A549 (cell line): ENCODE measurements around the gene ERAP2. TPM values are rescaled to one million over a fixed set of nuclear protein-coding genes. Genes with fewer than 3 reads are reported as not detected.

Experiments
- ATAC-seq, 2 experiments: fragments of 200-7000 bp in 1 of 2; fragments of >200 bp in 1 of 2; cut with Nextera tagmentation in 1 of 2; cut with Tn5 transposase in 1 of 2; 3 replicates each; pipeline versions ENCODE4 v1.8.0 to v1.9.1; 2018 to 2020; ENCODE audit warnings: mild to moderate bottlenecking in 1 of 2, moderate library complexity in 1 of 2
- CTCF ChIA-PET: fragments of 300-600 bp; sonication (Branson Sonifier 250); formaldehyde crosslinking; extraction: SDS; loops from one replicate; lab custom pipeline; 2021; ENCODE audit warnings: antibody characterized with exemption, inconsistent platforms; lab: Yijun Ruan, JAX
- POLR2A ChIA-PET: fragments of 350-600 bp; formaldehyde crosslinking; extraction: SDS; loops from one replicate; lab custom pipeline; 2021; ENCODE audit warnings: antibody characterized with exemption, inconsistent platforms; lab: Yijun Ruan, JAX
- DNase-seq, 2 experiments: peaks; one replicate each; pipeline versions ENCODE4 v3.0.0 to v3.0.0-alpha.2; 2011 to 2016; ENCODE audit warnings: low read depth in 1 of 2, low spot score in 1 of 2
- FAIRE-seq: peaks from 2 replicates; lab custom pipeline; 2011; peaks lifted over from hg19 to GRCh38; lab: Jason Lieb, UNC
- H3K27ac ChIP-seq, 2 experiments: fragments of >200 bp; sonication (Bioruptor Twin); formaldehyde crosslinking; 3 replicates each; pipeline ENCODE4 v1.5.1; 2016 to 2017
- H3K4me1 ChIP-seq: fragments of >200 bp; sonication (Bioruptor Twin); formaldehyde crosslinking; 3 replicates; pipeline ENCODE4 v1.6.1; 2016
- H3K4me2 ChIP-seq: fragments of >200 bp; sonication (Bioruptor Twin); formaldehyde crosslinking; 3 replicates; pipeline ENCODE4 v1.6.1; 2016
- H3K4me3 ChIP-seq: fragments of >200 bp; sonication (Bioruptor Twin); formaldehyde crosslinking; 3 replicates; pipeline ENCODE4 v1.5.1; 2016
- H3K9me3 ChIP-seq: fragments of >200 bp; sonication (Bioruptor Twin); formaldehyde crosslinking; 3 replicates; pipeline ENCODE4 v1.6.1; 2016
- ATOH8 ChIP-seq: fragments of 250-450 bp; sonication (Bioruptor Pico); IDR thresholded peaks from 2 replicates; pipeline ENCODE4 v1.5.0; 2020; ENCODE audit warnings: low read depth, mild to moderate bottlenecking, moderate library complexity
- BCL3 ChIP-seq: fragments of >200 bp; sonication (Bioruptor Twin); formaldehyde crosslinking; IDR thresholded peaks from 3 replicates; pipeline ENCODE4 v1.6.1; 2016
- BHLHE40 ChIP-seq: IDR thresholded peaks from 2 replicates; pipeline ENCODE4 v1.6.1; 2012; ENCODE audit warnings: low read depth, low read length, inconsistent platforms
- CBX2 ChIP-seq: fragments of 200-600 bp; sonication (generic); IDR thresholded peaks from 2 replicates; pipeline ENCODE4 v1.6.1; 2016; ENCODE audit warnings: low read depth, mild to moderate bottlenecking, borderline replicate concordance
- E2F6 ChIP-seq: IDR thresholded peaks from 2 replicates; pipeline ENCODE4 v1.6.1; 2012; ENCODE audit warnings: low read depth, borderline replicate concordance
- EHF ChIP-seq: fragments of 250-450 bp; sonication (Bioruptor Pico); IDR thresholded peaks from 2 replicates; pipeline ENCODE4 v1.5.0; 2020; ENCODE audit warnings: mild to moderate bottlenecking
- EHMT2 ChIP-seq: fragments of 200-600 bp; sonication (generic); IDR thresholded peaks from 2 replicates; pipeline ENCODE4 v1.6.1; 2016; ENCODE audit warnings: antibody characterized with exemption, low read depth, mild to moderate bottlenecking, moderate library complexity
- EP300 ChIP-seq, 2 experiments: fragments of >200 bp; sonication (Bioruptor Twin); formaldehyde crosslinking; IDR thresholded peaks; 2 replicates in 1 of 2; 3 replicates in 1 of 2; pipeline ENCODE4 v1.6.1; 2016 to 2017
- FOSL2 ChIP-seq, 2 experiments: fragments of 450-650 bp in 1 of 2; fragments of >200 bp in 1 of 2; sonication (Bioruptor Twin) in 1 of 2; formaldehyde crosslinking; IDR thresholded peaks; 2 replicates each; pipeline versions ENCODE4 v1.5.0 to v1.6.1; 2016 to 2020; ENCODE audit warnings: mild to moderate bottlenecking in 1 of 2, moderate library complexity in 1 of 2
- FOXS1 ChIP-seq: fragments of 250-450 bp; sonication (Bioruptor Pico); IDR thresholded peaks from 2 replicates; pipeline ENCODE4 v1.5.0; 2020; ENCODE audit warnings: mild to moderate bottlenecking, moderate library complexity
- HES2 ChIP-seq: fragments of >200 bp; sonication (Bioruptor Twin); formaldehyde crosslinking; IDR thresholded peaks from 2 replicates; pipeline ENCODE4 v1.6.1; 2016
- HEYL ChIP-seq: fragments of 250-450 bp; sonication (Bioruptor Pico); IDR thresholded peaks from 2 replicates; pipeline ENCODE4 v1.8.0; 2021; ENCODE audit warnings: mild to moderate bottlenecking, moderate library complexity
- JUNB ChIP-seq: fragments of >200 bp; sonication (Bioruptor Twin); formaldehyde crosslinking; IDR thresholded peaks from 2 replicates; pipeline ENCODE4 v1.6.1; 2016
- MAZ ChIP-seq: fragments of 150-350 bp; IDR thresholded peaks from 2 replicates; pipeline ENCODE4 v1.6.1; 2014; ENCODE audit warnings: antibody characterized with exemption, low read depth, low read length, borderline replicate concordance
- NFE2L2 ChIP-seq: fragments of 150-350 bp; conservative IDR thresholded peaks from 2 replicates; pipeline ENCODE4 v1.6.1; 2014; ENCODE audit warnings: low read length
- POLR2AphosphoS2 ChIP-seq: conservative IDR thresholded peaks from 2 replicates; pipeline ENCODE4 v1.6.1; 2012; ENCODE audit warnings: low read length, improper control_type of control experiment, inconsistent platforms
- RAD21 ChIP-seq, 2 experiments: fragments of >200 bp in 1 of 2; sonication (Bioruptor Twin) in 1 of 2; formaldehyde crosslinking in 1 of 2; IDR thresholded peaks in 1 of 2; conservative IDR thresholded peaks in 1 of 2; 2 replicates in 1 of 2; 3 replicates in 1 of 2; pipeline ENCODE4 v1.6.1; 2012 to 2018; ENCODE audit warnings: inconsistent platforms in 1 of 2
- RCOR1 ChIP-seq: fragments of 150-350 bp; IDR thresholded peaks from 2 replicates; pipeline ENCODE4 v1.6.1; 2014; ENCODE audit warnings: antibody characterized with exemption, low read length, low read depth
- REST ChIP-seq: fragments of 200-600 bp; sonication (generic); IDR thresholded peaks from 2 replicates; pipeline ENCODE4 v1.6.1; 2016; ENCODE audit warnings: antibody characterized with exemption, mild to moderate bottlenecking, moderate library complexity
- USF2 ChIP-seq: fragments of 450-650 bp; IDR thresholded peaks from 2 replicates; pipeline ENCODE4 v1.6.1; 2014; ENCODE audit warnings: antibody characterized with exemption
- ZC3H11A ChIP-seq: fragments of 450-650 bp; IDR thresholded peaks from 2 replicates; pipeline ENCODE4 v1.6.1; 2014; ENCODE audit warnings: antibody characterized with exemption, mild to moderate bottlenecking
- WGBS: methylation state at CpG from one replicate; pipeline ENCODE4 v1.1.6; 2017; ENCODE audit errors: missing lambda C conversion rate; 5-methylcytosine and 5-hydroxymethylcytosine counted together
- polyA plus RNA-seq, 4 experiments: library from polyadenylated mRNA; depleted of rRNA in 3 of 4; stranded (reverse); fragments of >200 nt; fragmentation: RNase III in 1 of 4; extraction: RNeasy Plus Mini Kit Qiagen cat#74134 plus additional on column Dnase treatment in 1 of 4; gene quantifications; 2 replicates in 3 of 4; 3 replicates in 1 of 4; pipeline ENCODE4 v1.2.3, GENCODE V29; 2011 to 2017

Gene ERAP2
- polyA plus RNA-seq, 2 of the 4 experiments (the other 2 are of a cell fraction) = 1.0 to 2.2 TPM

GRCh38 chr5:96844481-96844990 lies 31.8 kb upstream of the ERAP2 start (continued):
- TF ChIP-seq REST (no peak), JUNB (no peak)

GRCh38 chr5:96851312-96852062 lies 24.8 kb upstream of the ERAP2 start:
- Histone ChIP-seq H3K4me2 (no peak overlapping the region), H3K27ac (no peak overlapping the region), H3K4me1 (0 out of 3 replicates have a peak, but pooled peaks cover 4% of the 10 kb centered on the region), H3K9me3 (peaks cover 13% of the 10 kb centered on the region), H3K4me3 (no peak overlapping the region)
- 55% methylated on average over 7 of the region's 7 CpGs for WGBS
- no peak for ATAC-seq
- ChIA-PET CTCF (interaction anchor here (0.8 kb wide), 1 partner anchor 11 kb away, joined by 3 read pairs; no protein-coding TSS in a partner anchor), POLR2A (no interaction called here)
- FAIRE-seq = no peak
- TF ChIP-seq EP300 (IDR thresholded peaks at IDR 0.05) (no peak), FOSL2 (IDR thresholded peaks at IDR 0.05) (no peak), FOSL2 (CRISPR knock-in tag; IDR thresholded peaks at IDR 0.05) (no peak), ZC3H11A (no peak), RCOR1 (no peak), CBX2 (no peak), MAZ (no peak), ATOH8 (CRISPR knock-in tag) (no peak), POLR2AphosphoS2 (no peak)
- TF ChIP-seq, all 56 proteins: peak for 0
- no peak for DNase-seq

- H3K4me2 ChIP-seq = no peak overlapping the region
- FAIRE-seq = no peak
Observed at GRCh38 chr5:96852759-96853158, 23.5 kb upstream of the ERAP2 start.

More at GRCh38 chr5:96852759-96853158, 23.5 kb upstream of the ERAP2 start:
- TF ChIP-seq RCOR1 (no peak), EHMT2 (no peak), HES2 (no peak), USF2 (no peak), BCL3 (no peak), BHLHE40 (no peak), FOSL2 (IDR thresholded peaks at IDR 0.05) (no peak), FOSL2 (CRISPR knock-in tag; IDR thresholded peaks at IDR 0.05) (no peak), EP300 (IDR thresholded peaks at IDR 0.05) (no peak), RAD21 (conservative IDR thresholded peaks at IDR 0.05 in 1 of 2, IDR thresholded peaks at IDR 0.05 in 1 of 2) (no peak), HEYL (CRISPR knock-in tag) (no peak), NFE2L2 (no peak), EHF (no peak), E2F6 (no peak), FOXS1 (CRISPR knock-in tag) (no peak)
- TF ChIP-seq, all 56 proteins: peak for 0
- Histone ChIP-seq H3K4me1 (0 out of 3 replicates have a peak, but pooled peaks cover 4% of the 10 kb centered on the region), H3K9me3 (peaks cover 13% of the 10 kb centered on the region), H3K27ac (no peak overlapping the region), H3K4me3 (no peak overlapping the region)
- no peak for ATAC-seq
- CTCF ChIA-PET = no interaction called here
- POLR2A ChIA-PET = no interaction called here
- no peak for DNase-seq
- 37% methylated on average over 2 of the region's 2 CpGs for WGBS
